Fibroblast of villous mesenchyme (primary cell): ENCODE results near the gene ZFYVE28. TPM values are rescaled to one million over a fixed set of nuclear protein-coding genes. Genes with fewer than 3 reads are reported as not detected.

Experiments used
- DNase-seq: peaks from one replicate; pipeline ENCODE4 v3.0.0-alpha.2; 2010; ENCODE audit warnings: low read depth
- H3K4me3 ChIP-seq: 2 replicates; pipeline ENCODE4 v1.5.1; 2011; ENCODE audit warnings: low read depth, mild to moderate bottlenecking, low read length
- total RNA-seq: library from RNA; depleted of rRNA; stranded (reverse); fragments of >200 nt; gene quantifications from 2 replicates; pipeline ENCODE4 v1.2.3, GENCODE V29; 2012
- TF ChIP-seq, protein P1 (sequence below): IDR thresholded peaks from 2 replicates; pipeline ENCODE4 v1.5.1; 2012; ENCODE audit warnings: low read depth, mild to moderate bottlenecking, low read length; ENCODE audit not compliant: insufficient read depth

Gene ZFYVE28
- total RNA-seq, 1 donor, result 12.1 TPM

GRCh38 chr4:2426069-2426397 lies 7.6 kb upstream of the ZFYVE28 start:
- H3K4me3 ChIP-seq, result no peak overlapping the region
- TF ChIP-seq, protein P1, sequence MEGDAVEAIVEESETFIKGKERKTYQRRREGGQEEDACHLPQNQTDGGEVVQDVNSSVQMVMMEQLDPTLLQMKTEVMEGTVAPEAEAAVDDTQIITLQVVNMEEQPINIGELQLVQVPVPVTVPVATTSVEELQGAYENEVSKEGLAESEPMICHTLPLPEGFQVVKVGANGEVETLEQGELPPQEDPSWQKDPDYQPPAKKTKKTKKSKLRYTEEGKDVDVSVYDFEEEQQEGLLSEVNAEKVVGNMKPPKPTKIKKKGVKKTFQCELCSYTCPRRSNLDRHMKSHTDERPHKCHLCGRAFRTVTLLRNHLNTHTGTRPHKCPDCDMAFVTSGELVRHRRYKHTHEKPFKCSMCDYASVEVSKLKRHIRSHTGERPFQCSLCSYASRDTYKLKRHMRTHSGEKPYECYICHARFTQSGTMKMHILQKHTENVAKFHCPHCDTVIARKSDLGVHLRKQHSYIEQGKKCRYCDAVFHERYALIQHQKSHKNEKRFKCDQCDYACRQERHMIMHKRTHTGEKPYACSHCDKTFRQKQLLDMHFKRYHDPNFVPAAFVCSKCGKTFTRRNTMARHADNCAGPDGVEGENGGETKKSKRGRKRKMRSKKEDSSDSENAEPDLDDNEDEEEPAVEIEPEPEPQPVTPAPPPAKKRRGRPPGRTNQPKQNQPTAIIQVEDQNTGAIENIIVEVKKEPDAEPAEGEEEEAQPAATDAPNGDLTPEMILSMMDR, result no peak
- no peak for DNase-seq

GRCh38 chr4:2425386-2426068 lies 7.1 kb upstream of the ZFYVE28 start:
- no peak for DNase-seq
- TF ChIP-seq, protein P1, result no peak
- H3K4me3 ChIP-seq, result no peak overlapping the region

DNA sequence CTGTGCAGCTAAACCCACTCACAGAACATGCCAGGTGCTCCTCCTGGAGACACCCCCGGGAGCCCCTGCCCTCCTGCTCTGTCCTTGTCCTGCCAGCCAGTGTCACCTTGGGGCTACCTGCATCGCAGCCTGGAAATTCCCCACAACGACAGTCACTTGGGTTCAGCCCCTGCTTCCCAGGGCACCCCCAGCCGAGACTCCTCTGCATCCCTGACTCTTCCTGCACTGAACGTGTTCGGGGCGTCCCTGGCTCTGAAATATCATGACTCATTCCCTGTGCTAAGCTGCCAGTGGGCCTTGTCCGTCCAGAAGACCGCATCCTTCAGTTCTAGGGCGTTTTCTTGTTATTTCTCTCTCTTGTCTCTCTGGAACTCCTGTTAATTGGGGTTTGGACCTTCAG lies 6.1 kb upstream of the ZFYVE28 start:
- DNase-seq, result no peak
- TF ChIP-seq, protein P1, result no peak
- no peak overlapping the region for H3K4me3 ChIP-seq

GRCh38 chr4:2423695-2424094 lies 5.2 kb upstream of the ZFYVE28 start:
- no peak overlapping the region for H3K4me3 ChIP-seq
- no peak for DNase-seq

DNA sequence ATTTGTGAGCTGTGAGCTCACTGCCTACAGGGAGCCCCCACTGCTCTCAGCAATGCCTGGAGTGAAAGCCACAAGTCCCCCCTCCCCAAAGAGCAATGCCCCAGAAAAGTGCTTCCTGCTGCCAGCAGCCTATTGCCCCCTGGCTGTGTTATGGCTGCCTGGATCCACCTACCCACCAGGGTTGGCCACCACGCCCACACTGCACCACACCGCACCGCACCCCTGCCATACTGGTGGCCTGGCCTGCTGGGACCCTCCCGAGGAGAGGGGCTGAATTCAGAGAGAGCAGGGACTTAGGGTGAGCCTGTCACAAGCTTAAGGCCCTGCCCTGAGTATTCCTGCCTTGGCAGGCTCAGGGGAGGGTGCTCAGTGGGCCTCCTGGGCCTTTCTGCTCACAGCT lies 4.6 kb upstream of the ZFYVE28 start:
- DNase-seq, result no peak
- TF ChIP-seq, protein P1, result no peak

More at GRCh38 chr4:2423695-2424094, 5.2 kb upstream of the ZFYVE28 start:
- TF ChIP-seq, protein P1, result no peak

DNA sequence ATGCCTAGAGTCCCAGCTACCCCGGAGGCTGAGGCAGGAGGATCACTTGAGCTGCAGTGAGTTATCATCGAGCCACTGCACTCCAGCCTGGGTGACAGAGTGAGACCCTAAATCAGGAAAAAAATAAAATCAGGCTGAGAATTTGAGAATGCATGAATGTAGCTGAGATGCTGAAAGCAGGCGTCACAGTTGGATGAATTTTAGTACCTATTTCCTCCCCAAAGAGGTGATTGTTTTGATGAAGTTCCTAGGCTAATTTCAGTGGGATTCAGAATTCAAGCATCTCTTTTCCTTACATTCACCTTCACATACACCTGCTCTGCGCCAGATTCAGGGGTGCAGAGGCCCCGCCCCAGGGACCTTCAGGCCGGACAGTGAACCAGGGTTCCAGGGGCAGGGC lies 3.5 kb upstream of the ZFYVE28 start:
- no peak for DNase-seq
- no peak overlapping the region for H3K4me3 ChIP-seq
- TF ChIP-seq, protein P1, result no peak

More for the DNA sequence above, 4.6 kb upstream of the ZFYVE28 start:
- no peak overlapping the region for H3K4me3 ChIP-seq

GRCh38 chr4:2419814-2420213 lies 1.4 kb upstream of the ZFYVE28 start:
- TF ChIP-seq, protein P1, result no peak
- DNase-seq, result no peak
- no peak overlapping the region for H3K4me3 ChIP-seq
